H9 (cell line): Measurements from ENCODE around the gene LGR5. TPM values are rescaled to one million over a fixed set of nuclear protein-coding genes. Genes with fewer than 3 reads are reported as not detected.

ENCODE experiments used
- DNase-seq: peaks from one replicate; pipeline ENCODE4 v3.0.0-alpha.2; 2017
- H2AFZ ChIP-seq: one replicate; pipeline ENCODE4 v1.6.1; 2013; ENCODE audit warnings: mild to moderate bottlenecking, low read length, control low read depth, moderate library complexity
- H2AK5ac ChIP-seq: 2 replicates; pipeline ENCODE4 v1.6.1; 2013; ENCODE audit warnings: low read length, control low read depth, mixed read lengths; ENCODE audit not compliant: insufficient read length
- H2BK120ac ChIP-seq: one replicate; pipeline ENCODE4 v1.6.1; 2013; ENCODE audit warnings: low read depth, mild to moderate bottlenecking, low read length, control low read depth, inconsistent platforms; ENCODE audit not compliant: poor library complexity, severe bottlenecking
- H2BK12ac ChIP-seq: 2 replicates; pipeline ENCODE4 v1.6.1; 2013; ENCODE audit warnings: low read length, control low read depth, mixed read lengths, low read depth; ENCODE audit not compliant: insufficient read length
- H2BK15ac ChIP-seq: 2 replicates; pipeline ENCODE4 v1.6.1; 2013; ENCODE audit warnings: low read depth, low read length, control low read depth
- H2BK20ac ChIP-seq: one replicate; pipeline ENCODE4 v1.6.1; 2013; ENCODE audit warnings: low read depth, mild to moderate bottlenecking, low read length, control low read depth, inconsistent platforms; ENCODE audit not compliant: poor library complexity, severe bottlenecking
- H2BK5ac ChIP-seq: 2 replicates; pipeline ENCODE4 v1.6.1; 2013; ENCODE audit warnings: low read length, control low read depth, mixed read lengths; ENCODE audit not compliant: insufficient read length
- H3K14ac ChIP-seq: 2 replicates; pipeline ENCODE4 v1.6.1; 2013; ENCODE audit warnings: low read length, control low read depth; ENCODE audit not compliant: insufficient read depth
- H3K18ac ChIP-seq: 2 replicates; pipeline ENCODE4 v1.6.1; 2013; ENCODE audit warnings: low read depth, mild to moderate bottlenecking, mixed read lengths, low read length, control low read depth; ENCODE audit not compliant: insufficient read length
- H3K23ac ChIP-seq: 2 replicates; pipeline ENCODE4 v1.6.1; 2013; ENCODE audit warnings: low read length, control low read depth, mixed read lengths, low read depth; ENCODE audit not compliant: insufficient read length
- H3K23me2 ChIP-seq: 2 replicates; pipeline ENCODE4 v1.6.1; 2013; ENCODE audit warnings: low read depth, mild to moderate bottlenecking, mixed read lengths, low read length, control low read depth; ENCODE audit not compliant: insufficient read length, poor library complexity, severe bottlenecking
- H3K27ac ChIP-seq: 2 replicates; pipeline ENCODE4 v1.5.1; 2013; ENCODE audit warnings: low read length, control low read depth, mixed read lengths, low read depth; ENCODE audit not compliant: insufficient read length
- H3K27me3 ChIP-seq: 2 replicates; pipeline ENCODE4 v1.6.1; 2013; ENCODE audit warnings: low read length, control low read depth, inconsistent platforms; ENCODE audit not compliant: insufficient read depth
- H3K4ac ChIP-seq: 2 replicates; pipeline ENCODE4 v1.6.1; 2013; ENCODE audit warnings: low read depth, mild to moderate bottlenecking, control low read depth, inconsistent platforms, low read length, moderate library complexity
- H3K4me1 ChIP-seq: 2 replicates; pipeline ENCODE4 v1.6.1; 2013; ENCODE audit warnings: low read length, control low read depth, inconsistent platforms; ENCODE audit not compliant: insufficient read depth
- H3K4me2 ChIP-seq: 2 replicates; pipeline ENCODE4 v1.6.1; 2013; ENCODE audit warnings: low read length, control low read depth, mixed read lengths; ENCODE audit not compliant: insufficient read length, insufficient read depth
- H3K56ac ChIP-seq: 2 replicates; pipeline ENCODE4 v1.6.1; 2013; ENCODE audit warnings: low read depth, mild to moderate bottlenecking, mixed read lengths, low read length, control low read depth; ENCODE audit not compliant: insufficient read length
- H3K79me1 ChIP-seq: 2 replicates; pipeline ENCODE4 v1.6.1; 2013; ENCODE audit warnings: low read depth, mild to moderate bottlenecking, moderate library complexity, low read length, control low read depth, inconsistent platforms; ENCODE audit not compliant: insufficient read depth, poor library complexity, severe bottlenecking
- H3K79me2 ChIP-seq: 2 replicates; pipeline ENCODE4 v1.6.1; 2013; ENCODE audit warnings: low read length, control low read depth, inconsistent platforms; ENCODE audit not compliant: insufficient read depth
- H3K9ac ChIP-seq: 2 replicates; pipeline ENCODE4 v1.6.1; 2013; ENCODE audit warnings: low read length, control low read depth, mixed read lengths; ENCODE audit not compliant: insufficient read length; ENCODE audit errors: extremely low read depth
- H3K9me3 ChIP-seq: one replicate; pipeline ENCODE4 v1.6.1; 2013; ENCODE audit warnings: low read depth, low read length, inconsistent platforms; ENCODE audit not compliant: control insufficient read depth
- H3T11ph ChIP-seq: one replicate; pipeline ENCODE4 v1.6.1; 2013; ENCODE audit warnings: mild to moderate bottlenecking, low read length, control low read depth, inconsistent platforms
- H4K20me1 ChIP-seq: one replicate; pipeline ENCODE4 v1.6.1; 2013; ENCODE audit not compliant: control insufficient read depth, insufficient read length, insufficient read depth
- H4K5ac ChIP-seq: 2 replicates; pipeline ENCODE4 v1.6.1; 2013; ENCODE audit warnings: low read depth, mild to moderate bottlenecking, mixed read lengths, low read length, control low read depth; ENCODE audit not compliant: insufficient read length
- H4K8ac ChIP-seq: replicated peaks from 2 replicates; pipeline ENCODE4 v1.6.1; 2013; ENCODE audit warnings: low read length, control low read depth, mixed read lengths, low read depth; ENCODE audit not compliant: insufficient read length
- H4K91ac ChIP-seq: 2 replicates; pipeline ENCODE4 v1.6.1; 2013; ENCODE audit warnings: low read depth, mild to moderate bottlenecking, moderate library complexity, mixed read lengths, low read length, control low read depth; ENCODE audit not compliant: insufficient read length
- H3K27ac Mint-ChIP-seq, 3 experiments: 2 replicates in 2 of 3; 3 replicates in 1 of 3; pipeline ENCODE4 v1.8.0; 2020 to 2021; ENCODE audit warnings: mixed read lengths in 3 of 3, mild to moderate bottlenecking in 1 of 3, moderate library complexity in 1 of 3
- H3K27me3 Mint-ChIP-seq: 2 replicates; pipeline ENCODE4 v1.8.0; 2021; ENCODE audit warnings: low read depth, mild to moderate bottlenecking, moderate library complexity, mixed read lengths
- H3K36me3 Mint-ChIP-seq, 3 experiments: 2 replicates in 2 of 3; 3 replicates in 1 of 3; pipeline ENCODE4 v1.8.0; 2020 to 2021; ENCODE audit warnings: low read depth in 3 of 3, mixed read lengths in 3 of 3; ENCODE audit not compliant: insufficient read depth in 1 of 3
- H3K4me1 Mint-ChIP-seq, 2 experiments: 2 replicates each; pipeline ENCODE4 v1.8.0; 2020; ENCODE audit warnings: mixed read lengths in 2 of 2
- H3K4me3 Mint-ChIP-seq, 2 experiments: 2 replicates in 1 of 2; 3 replicates in 1 of 2; pipeline ENCODE4 v1.8.0; 2020 to 2021; ENCODE audit warnings: mild to moderate bottlenecking in 2 of 2, mixed read lengths in 2 of 2, moderate library complexity in 1 of 2
- H3K9me3 Mint-ChIP-seq, 2 experiments: 2 replicates in 1 of 2; 3 replicates in 1 of 2; pipeline ENCODE4 v1.8.0; 2020; ENCODE audit warnings: mild to moderate bottlenecking in 2 of 2, mixed read lengths in 2 of 2, moderate library complexity in 1 of 2
- WGBS: extraction: QIAGEN DNeasy Blood & Tissue Kit; methylation state at CpG from one replicate; pipeline ENCODE4 v1.1.7; 2013; ENCODE audit warnings: missing lambda C conversion rate, low lambda C conversion rate, mixed read lengths; ENCODE audit not compliant: insufficient read length; ENCODE audit errors: extremely low coverage; 5-methylcytosine and 5-hydroxymethylcytosine counted together
- total RNA-seq: library from RNA; stranded (reverse); gene quantifications from 2 replicates; pipeline ENCODE4 v1.2.1, GENCODE V29; 2021
- TF ChIP-seq, protein P1 (sequence below): fragments of 200-600 bp; sonication (generic); conservative IDR thresholded peaks from 3 replicates; pipeline ENCODE4 v1.8.0; 2021; ENCODE audit warnings: antibody characterized with exemption, mild to moderate bottlenecking

Gene LGR5
- total RNA-seq, 1 experiment from 2014 or later = 0.09 TPM

DNA sequence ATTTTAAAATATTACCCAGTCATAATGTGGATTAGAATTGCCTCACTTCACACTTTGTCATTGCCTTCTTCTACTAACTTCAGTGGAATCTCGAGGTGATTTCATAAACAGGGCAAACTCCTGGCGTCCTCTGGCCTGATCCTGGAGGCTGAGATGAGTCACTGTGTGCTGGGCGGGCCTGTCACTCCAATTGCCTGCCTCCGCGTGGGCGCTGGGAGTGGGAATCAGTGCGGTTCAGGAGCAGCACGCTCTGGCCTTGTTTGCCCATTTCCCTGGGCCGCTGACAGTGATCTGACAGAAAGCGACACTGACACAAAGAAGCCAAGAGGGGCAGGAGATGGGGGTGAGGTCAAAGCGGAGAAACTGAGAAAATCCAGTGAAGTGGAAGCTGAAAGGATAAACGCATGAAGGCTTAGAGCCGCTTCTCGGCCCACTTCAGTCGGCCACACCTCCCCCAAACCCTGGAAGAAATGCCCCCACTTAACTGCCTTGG is 29.7 kb downstream of the LGR5 start:
- Histone ChIP-seq H2AFZ (no peak overlapping the region), H4K20me1 (no peaks in the 10 kb centered on the region), H3K79me2 (no peaks in the 10 kb centered on the region), H3K18ac (no peak overlapping the region), H3K79me1 (no peaks in the 10 kb centered on the region), H2AK5ac (no peak overlapping the region), H3K4me2 (no peak overlapping the region), H2BK12ac (no peak overlapping the region), H2BK5ac (no peak overlapping the region), H3K9ac (no peak overlapping the region), H3K27ac (no peak overlapping the region), H3K4me1 (no peaks in the 10 kb centered on the region), H2BK120ac (no peak overlapping the region), H3K23me2 (no peaks in the 10 kb centered on the region), H3K56ac (no peak overlapping the region), H2BK15ac (no peak overlapping the region), H3T11ph (no peak overlapping the region), H4K91ac (no peak overlapping the region), H3K4ac (no peak overlapping the region), H3K14ac (no peak overlapping the region), H4K8ac (no peak overlapping the region), H2BK20ac (no peak overlapping the region), H3K9me3 (no peaks in the 10 kb centered on the region), H3K27me3 (no peaks in the 10 kb centered on the region), H4K5ac (no peak overlapping the region), H3K23ac (no peak overlapping the region)
- H3K4me1 Mint-ChIP-seq = peaks cover 6 to 8% of the 10 kb centered on the region in 2 experiments
- H3K9me3 Mint-ChIP-seq = no peaks in the 10 kb centered on the region
- no peak overlapping the region for H3K4me3 Mint-ChIP-seq
- no peaks in the 10 kb centered on the region for H3K27me3 Mint-ChIP-seq
- TF ChIP-seq, protein P1, sequence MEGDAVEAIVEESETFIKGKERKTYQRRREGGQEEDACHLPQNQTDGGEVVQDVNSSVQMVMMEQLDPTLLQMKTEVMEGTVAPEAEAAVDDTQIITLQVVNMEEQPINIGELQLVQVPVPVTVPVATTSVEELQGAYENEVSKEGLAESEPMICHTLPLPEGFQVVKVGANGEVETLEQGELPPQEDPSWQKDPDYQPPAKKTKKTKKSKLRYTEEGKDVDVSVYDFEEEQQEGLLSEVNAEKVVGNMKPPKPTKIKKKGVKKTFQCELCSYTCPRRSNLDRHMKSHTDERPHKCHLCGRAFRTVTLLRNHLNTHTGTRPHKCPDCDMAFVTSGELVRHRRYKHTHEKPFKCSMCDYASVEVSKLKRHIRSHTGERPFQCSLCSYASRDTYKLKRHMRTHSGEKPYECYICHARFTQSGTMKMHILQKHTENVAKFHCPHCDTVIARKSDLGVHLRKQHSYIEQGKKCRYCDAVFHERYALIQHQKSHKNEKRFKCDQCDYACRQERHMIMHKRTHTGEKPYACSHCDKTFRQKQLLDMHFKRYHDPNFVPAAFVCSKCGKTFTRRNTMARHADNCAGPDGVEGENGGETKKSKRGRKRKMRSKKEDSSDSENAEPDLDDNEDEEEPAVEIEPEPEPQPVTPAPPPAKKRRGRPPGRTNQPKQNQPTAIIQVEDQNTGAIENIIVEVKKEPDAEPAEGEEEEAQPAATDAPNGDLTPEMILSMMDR = no peak
- H3K36me3 Mint-ChIP-seq = no peaks in the 10 kb centered on the region
- WGBS = no CpG with 5 or more reads among the region's 15 CpGs
- peak; percentile 54 for DNase-seq
- H3K27ac Mint-ChIP-seq = peak overlapping the region; percentile 39 to 88 (median 70); a peak in 4 of 7 replicates
